22Rv1 (cell line): ENCODE results near the gene GPR65.

Source experiments
- H3K27ac ChIP-seq: fragments of 450-650 bp; 2 replicates; pipeline ENCODE4 v1.5.1; 2017
- CTCF ChIP-seq: fragments of 450-650 bp; IDR thresholded peaks from 2 replicates; pipeline ENCODE4 v1.5.1; 2017; ENCODE audit warnings: mild to moderate bottlenecking
- ZFX ChIP-seq: fragments of 450-650 bp; IDR thresholded peaks from 2 replicates; pipeline ENCODE4 v1.6.1; 2017; ENCODE audit warnings: antibody characterized with exemption, borderline replicate concordance

Gene GPR65

GRCh38 chr14:87975636-87976035 is 29.3 kb upstream of the GPR65 start:
- H3K27ac ChIP-seq = no peak overlapping the region

GRCh38 chr14:87979689-87980088 is 25.2 kb upstream of the GPR65 start:
- no peak overlapping the region for H3K27ac ChIP-seq
- TF ChIP-seq CTCF (no peak), ZFX (no peak)

More at GRCh38 chr14:87975636-87976035, 29.3 kb upstream of the GPR65 start:
- TF ChIP-seq ZFX = no peak
- no peak for TF ChIP-seq CTCF

DNA sequence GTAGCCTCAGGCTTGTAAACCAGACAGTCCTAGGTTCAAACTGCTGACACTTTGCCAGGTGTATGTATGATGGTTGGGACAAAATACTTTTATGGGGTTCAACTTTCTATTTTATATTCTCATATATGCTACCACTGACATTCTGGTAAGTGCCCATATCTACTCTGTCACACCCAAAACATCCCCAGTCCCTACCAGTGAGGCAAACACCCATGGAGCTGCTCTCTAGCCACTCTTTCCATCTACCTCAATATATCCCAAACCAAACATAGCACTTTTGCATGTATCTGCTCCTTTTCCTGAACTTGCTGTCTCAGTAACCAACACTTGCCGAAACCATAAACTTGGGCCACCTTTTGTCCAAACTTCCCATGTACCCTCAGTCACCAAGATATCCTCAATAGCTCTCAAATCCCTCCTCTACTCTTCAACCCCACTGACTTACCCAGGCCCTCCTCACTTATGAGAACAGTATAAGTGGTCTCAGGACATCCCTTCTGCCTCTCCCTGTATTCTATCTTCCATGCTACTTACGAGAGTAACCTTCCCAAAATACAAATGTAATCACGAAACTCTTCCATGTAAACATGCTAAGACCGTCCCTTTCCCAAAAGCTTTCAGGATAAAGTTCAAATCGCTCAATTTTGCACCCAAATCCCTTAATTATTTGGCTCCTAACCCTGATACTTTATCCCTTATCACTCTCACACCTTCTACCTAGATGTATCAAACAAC is 15.5 kb upstream of the GPR65 start:
- H3K27ac ChIP-seq = no peak overlapping the region
- TF ChIP-seq ZFX (no peak), CTCF (no peak)

DNA sequence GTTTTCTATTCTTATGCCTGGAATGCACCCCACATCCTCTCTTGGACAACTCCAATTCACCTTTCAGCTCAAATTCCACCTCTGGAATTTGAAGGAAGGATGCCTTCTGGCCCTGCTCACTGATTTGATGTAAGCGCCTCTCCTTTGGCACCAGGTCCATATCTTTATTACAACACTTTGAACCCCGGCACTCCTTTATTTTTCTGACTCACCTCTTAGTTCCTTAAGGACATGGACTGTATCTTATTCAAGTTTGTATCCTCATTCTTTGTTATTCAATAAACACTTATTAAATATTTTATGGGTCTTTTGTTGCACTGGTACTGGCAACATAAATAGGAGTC is 15.0 kb upstream of the GPR65 start:
- H3K27ac ChIP-seq = no peak overlapping the region
- TF ChIP-seq ZFX (no peak), CTCF (no peak)

- TF ChIP-seq ZFX (no peak), CTCF (no peak)
- no peak overlapping the region for H3K27ac ChIP-seq
Measured at GRCh38 chr14:87990682-87991081, 14.3 kb upstream of the GPR65 start.

GRCh38 chr14:87992346-87992717 is 12.6 kb upstream of the GPR65 start:
- H3K27ac ChIP-seq = peak overlapping the region; percentile 52; the same call in 1 of the 2 replicates
- no peak for TF ChIP-seq CTCF

DNA sequence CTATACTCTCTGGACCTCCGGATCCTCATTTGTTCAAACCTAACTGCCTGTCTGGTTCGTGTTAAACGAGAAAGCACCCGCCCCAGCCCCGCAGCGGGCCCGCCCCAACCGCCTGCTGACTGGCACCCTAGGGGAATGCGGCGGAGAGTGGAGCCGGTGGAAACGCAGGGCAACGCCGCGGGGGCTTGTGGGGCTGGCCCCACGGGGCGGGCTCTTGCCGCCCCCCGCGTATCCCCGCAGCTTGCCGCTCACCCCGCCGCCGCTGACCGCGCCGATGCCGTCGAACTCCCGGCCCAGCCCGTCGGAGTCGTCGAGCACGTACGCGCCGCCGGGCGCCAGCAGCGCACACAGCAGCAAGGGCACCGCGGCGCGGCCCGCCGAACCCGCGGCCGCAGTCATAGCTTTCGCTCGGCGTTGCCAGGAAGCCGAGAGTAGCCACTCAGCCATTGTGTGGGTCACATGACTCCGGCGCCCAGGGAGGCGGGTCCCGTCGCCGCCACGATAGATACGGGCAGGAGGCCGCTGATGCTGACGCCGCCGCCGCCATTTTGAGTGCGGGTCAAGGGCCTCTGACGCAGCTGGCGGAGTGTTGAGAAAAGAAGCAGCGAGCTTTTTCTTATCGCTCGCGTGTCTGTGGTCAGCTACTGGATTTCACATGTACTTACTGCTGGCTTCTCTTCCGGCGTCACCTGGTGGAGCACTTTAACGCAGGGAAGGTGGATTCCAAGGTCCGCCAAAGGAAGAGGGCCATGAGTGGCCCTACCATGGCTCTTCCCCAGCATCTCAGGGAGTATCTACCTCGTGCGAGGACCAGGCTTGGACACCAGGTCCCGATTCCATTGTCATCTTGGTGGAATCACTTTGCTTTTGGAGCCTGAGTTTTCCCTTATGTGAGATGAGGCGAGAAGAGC is 12.0 kb upstream of the GPR65 start, which contains the start of gene GALC:
GALC (minus strand) TSS at position 465 of the 911 bp plus-strand sequence; CDS start at position 447, 18 bp downstream.
- peak within 1 kb of the TSS; percentile 52 for H3K27ac ChIP-seq

More for the DNA sequence above, 12.0 kb upstream of the GPR65 start, which contains the start of gene GALC:
- TF ChIP-seq CTCF (no peak), ZFX (no peak)
